GM21576 (cell line): ENCODE results near the gene NDUFA9.
A peak's percentile ranks its signal among the peaks of the same experiment; 100 is the strongest.

ENCODE experiments used
- ATAC-seq: cut with Tn5 transposase; IDR thresholded peaks from one replicate; pipeline ENCODE4 v1.9.1; 2021; ENCODE audit warnings: mild to moderate bottlenecking, moderate library complexity; ENCODE audit not compliant: unreplicated experiment

The NDUFA9 gene

DNA sequence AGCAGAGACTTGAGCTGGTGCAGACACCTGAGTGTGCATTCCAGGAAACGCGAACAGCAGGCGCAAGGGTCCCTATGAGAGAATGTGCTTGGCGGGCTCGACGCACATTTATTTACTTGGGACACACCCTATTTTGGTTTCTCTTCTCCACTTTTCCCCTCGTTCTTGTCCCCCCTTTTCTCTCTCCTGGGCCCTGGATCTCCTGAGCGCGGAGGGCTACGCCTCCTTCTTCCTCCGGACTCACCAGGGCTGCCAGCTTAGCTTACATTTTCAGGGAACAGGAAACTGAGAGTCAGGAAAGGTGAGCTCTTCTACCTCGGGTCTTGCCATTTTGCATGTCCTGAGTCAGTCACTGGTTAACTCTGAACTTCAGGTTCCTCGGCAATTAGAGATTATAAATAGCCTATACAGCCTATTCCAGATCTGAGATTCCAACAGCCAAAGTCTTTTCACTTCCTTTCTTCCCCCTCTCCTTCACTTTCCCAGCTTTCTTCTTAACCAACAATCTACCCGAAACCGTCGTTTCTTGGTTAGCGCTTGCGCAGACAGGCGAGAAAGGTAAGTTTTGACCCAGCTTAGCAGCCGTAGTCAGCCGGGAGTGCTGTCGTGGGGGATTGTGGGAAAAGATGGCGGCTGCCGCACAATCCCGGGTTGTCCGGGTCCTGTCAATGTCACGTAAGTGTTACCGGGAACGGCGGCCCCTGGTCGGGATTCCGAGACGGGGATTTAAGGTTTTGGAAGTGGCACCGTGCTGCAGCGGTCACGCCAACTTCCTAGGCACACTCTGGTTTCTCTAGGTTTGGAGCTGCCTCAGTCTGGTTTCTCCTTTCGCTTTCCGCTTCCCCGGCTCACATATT, at the start of gene NDUFA9, which contains the start of gene AKAP3:
Gene NDUFA9, plus strand, starts transcription at position 614 of the 857 bp plus-strand sequence. Its CDS starts 13 bp downstream, at position 627.
Gene AKAP3, minus strand, starts transcription at position 551 of the 857 bp plus-strand sequence. CDS start 10,855 bp downstream, outside the sequence.
- ATAC-seq, result peak; percentile 82

DNA sequence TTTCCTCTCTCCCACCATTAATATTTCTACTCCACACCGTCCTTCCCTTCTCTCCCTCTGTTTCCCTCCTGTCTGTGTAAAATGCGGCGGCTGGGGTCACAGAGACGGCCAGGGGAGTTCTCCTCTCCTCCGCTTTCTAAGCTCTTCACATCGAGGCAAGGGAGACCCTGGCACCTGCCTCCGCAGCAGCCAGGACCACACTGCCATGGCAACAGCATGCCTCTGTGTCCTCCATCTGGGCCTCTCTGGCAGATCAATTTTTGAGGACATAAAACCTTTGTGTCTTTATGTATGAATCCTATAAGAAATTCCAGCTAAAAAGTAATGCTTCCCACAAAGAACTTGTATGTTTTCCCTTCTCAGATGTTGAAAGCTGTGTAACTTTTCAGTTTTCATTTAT, 45.5 kb upstream of the NDUFA9 start:
- ATAC-seq, result no peak

DNA sequence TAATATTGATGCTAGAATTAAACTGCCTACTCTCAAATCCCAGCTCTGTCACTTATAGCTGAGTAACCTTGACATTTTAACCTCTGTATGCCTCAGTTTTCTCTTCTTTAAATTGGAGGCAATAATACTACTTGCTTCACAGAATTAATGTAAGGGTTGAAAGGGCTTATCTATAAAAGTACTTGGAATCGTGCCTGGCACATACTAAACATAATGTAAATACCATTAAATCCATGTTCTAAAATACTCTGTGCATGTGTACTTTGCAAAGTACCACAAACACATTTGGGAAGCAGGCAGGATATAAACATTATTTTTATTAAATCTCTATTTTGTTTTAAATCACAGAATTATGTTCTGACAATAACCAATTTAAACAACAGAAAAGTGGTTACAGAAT, 45.0 kb upstream of the NDUFA9 start:
- ATAC-seq, result no peak

DNA sequence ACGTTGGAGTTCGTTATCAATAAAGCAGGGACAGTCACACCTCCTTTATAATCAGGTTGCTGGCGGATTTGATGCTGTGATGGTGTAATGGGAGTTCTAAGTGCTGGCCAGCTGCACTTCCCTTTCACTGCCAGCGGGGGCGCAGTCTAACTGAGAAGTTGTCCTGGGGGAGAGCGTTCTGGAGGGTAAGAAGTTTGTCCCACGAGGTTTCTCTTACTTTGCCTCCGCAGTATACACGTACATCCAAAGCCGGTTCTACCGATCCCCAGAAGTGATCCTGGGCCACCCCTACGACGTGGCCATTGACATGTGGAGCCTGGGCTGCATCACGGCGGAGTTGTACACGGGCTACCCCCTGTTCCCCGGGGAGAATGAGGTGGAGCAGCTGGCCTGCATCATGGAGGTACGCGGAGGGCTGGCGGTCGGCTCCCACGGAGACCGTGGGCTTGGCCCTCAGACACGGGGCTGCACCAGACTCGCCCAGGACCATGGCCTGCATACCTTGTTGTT, 44.2 kb upstream of the NDUFA9 start:
- peak; percentile 91 for ATAC-seq

DNA sequence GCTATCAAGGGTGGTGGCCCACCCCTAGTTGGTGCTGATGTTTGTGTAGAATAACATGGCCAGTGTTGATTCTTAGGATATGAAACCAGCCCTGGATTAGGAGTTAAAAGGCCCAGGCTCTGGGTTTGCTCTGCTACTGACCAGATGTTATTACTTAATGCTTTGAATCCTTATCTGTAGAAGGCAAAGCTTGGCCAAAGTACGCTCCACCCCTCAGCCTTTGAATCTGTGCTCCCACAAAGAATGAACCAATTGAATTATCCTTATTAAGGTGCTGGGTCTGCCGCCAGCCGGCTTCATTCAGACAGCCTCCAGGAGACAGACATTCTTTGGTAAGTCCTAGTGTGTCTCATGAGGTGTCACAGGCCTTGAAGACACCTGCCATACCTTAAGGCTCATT, 41.9 kb upstream of the NDUFA9 start:
- no peak for ATAC-seq

DNA sequence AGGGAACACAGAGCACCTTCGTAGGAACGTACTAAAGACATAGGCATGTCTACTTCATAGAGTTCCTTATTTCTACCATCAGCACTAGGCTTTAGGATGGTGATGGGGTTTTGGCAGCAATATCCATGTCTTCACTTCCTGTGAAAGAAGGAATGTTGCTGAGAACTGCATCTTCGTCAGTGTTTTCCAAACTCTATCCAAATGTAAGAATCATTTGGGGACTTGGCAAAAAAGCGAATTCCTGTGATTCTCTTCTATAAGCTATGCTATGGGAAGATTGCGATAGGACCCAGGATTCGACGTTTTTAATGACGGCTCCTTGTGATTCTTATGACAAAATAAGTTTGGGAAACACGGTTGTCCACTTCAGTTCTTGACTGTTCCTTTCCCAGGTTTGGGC, 39.8 kb upstream of the NDUFA9 start:
- ATAC-seq, result no peak

DNA sequence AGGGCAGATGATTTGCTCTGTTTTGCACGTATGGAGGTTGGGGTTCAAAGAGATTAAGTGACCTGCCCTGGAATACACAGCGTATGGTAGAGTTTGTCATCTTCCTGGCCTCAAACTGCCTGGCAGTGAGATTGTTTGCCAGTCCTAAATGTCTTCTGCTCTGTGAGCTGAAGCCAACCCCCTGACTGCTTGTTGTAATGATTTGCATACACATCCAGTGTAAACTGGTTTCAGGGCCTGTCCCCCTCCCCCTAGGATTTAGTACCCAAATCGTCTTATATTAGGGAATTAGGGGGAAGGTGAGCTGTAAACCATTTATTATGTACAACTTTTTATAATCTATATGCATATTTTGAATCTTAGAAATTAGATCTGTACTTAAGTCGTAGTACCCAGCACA, 38.4 kb upstream of the NDUFA9 start:
- ATAC-seq, result no peak

DNA sequence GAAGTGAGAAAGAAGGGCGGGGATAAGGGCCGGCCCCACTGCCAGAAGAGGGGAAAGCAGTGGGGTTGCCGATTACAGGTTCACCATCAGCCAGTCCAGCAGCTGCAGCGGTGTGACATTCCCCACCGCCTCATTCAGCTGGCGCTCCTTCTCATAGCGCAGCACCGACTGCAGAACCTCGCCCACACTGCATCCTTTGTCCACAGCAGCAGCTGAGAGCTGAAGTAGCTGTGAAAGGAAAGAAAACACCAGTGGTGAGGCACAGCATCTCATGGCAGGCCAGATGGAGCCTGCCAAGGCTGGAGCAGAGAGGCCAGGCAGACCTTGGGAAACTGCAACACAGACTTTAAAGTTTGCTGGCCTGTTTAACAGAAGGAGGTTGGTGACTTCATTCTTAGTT, 33.2 kb upstream of the NDUFA9 start:
- ATAC-seq, result no peak

DNA sequence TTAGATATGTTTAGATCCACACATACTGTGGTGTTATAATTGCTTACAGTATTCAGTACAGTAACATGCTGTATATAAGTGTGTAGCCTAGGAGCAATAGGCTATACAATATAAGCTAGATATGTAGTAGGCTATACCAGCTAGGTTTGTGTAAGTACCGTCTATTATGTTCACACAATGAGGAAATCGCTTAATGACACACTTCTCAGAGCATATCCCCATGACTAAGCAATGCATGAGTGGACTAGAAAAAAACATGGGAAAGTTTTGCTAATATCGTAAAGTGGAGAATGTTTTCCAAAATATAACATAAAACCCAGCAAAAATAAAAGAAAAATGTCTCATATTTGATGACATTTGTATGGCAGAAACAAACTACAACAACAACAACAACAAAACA, 27.4 kb upstream of the NDUFA9 start:
- ATAC-seq, result no peak

DNA sequence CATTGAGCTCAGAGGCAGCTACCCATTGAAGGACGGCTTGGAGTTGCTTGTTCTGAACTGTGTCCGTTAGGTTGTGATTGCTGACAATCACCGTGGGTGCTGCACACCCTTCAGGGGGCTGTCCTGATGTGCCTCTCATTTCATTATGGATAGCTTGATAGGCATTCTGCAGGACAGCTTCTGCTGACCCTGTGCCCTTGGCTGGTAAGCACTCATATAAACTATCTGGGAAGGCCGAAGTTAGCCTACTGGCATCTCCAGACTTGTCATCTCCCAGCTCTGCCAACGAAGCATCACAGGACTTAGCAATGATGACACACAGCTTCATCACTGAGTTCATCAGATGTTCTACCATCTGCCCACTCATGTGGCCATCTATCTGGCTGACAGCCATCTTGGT, 22.4 kb upstream of the NDUFA9 start:
- no peak for ATAC-seq

DNA sequence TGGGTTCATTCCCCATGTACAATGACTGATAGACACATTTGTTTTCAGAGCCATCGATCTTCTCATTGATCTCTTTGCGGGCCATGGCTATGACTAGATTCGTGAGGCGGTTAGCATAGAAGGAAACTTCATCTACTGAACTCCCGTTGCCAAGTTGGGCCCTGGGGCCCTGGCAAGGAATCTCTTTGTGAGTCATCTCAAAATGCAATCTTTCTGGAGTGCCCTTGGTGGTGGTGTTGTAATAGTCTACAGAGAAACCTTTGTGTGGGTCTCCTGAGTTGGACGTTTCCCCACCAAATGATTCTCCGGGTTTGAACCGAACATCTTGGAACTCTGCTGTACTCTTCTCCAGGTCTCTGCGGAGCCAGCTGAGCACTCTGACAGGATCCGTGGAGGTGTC, 20.5 kb upstream of the NDUFA9 start:
- no peak for ATAC-seq

DNA sequence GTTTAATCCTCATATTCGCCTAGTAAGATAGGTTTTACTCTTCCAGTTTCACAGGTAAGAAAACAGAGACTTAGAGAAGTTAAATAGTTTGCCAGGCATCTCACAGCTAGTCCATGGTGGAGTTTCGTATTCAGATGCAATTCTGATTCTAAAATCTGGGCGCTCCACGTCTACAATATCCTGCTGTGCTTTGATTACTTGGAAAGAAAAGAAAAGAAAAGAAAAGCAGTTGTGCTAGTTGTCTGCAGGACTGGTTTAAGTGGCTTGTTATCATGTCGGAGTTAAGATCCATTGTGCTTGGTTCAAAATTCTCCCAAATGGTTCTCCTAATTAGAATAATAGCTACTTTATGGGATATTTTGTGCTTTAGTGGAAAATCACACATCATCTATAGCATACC, 18.7 kb upstream of the NDUFA9 start:
- no peak for ATAC-seq

DNA sequence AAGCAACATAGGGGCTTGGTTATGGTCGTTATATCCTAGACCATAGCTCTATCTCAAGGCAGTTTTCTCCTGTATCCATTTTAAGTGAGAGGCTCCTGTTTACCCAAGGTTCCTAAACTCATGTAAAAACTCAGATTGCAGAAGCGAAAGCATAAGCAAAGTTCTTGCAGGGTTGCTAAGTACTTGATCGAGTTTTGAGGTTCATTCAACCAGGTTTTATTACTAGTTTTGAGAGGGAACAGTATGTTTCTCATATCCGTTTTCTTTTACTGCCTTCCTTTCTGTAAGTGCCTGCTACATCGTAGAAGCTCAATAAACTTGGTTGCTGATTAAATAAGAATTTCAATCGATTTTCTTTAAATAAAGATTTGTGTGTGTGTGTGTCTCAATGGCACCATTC, 5.2 kb upstream of the NDUFA9 start:
- peak; percentile 62 for ATAC-seq

DNA sequence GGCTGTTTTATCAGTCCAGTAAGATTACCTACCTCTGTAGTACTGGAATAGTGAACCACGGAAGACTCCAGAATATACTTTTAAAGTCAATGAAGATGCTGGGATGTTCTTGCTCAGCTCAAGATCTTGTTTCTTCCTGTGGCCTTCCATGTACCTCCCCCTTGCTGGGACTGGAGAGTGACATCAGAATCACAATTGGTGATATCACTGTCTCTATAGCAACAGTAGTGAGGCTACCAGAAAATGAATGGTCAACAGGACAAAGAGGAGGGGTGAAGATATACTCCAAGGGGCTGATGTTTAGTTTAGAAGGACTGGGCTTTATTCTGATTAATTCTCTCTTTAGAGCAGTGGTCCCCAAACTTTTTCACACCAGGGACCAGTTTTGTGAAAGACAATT, 3.9 kb upstream of the NDUFA9 start:
- no peak for ATAC-seq

DNA sequence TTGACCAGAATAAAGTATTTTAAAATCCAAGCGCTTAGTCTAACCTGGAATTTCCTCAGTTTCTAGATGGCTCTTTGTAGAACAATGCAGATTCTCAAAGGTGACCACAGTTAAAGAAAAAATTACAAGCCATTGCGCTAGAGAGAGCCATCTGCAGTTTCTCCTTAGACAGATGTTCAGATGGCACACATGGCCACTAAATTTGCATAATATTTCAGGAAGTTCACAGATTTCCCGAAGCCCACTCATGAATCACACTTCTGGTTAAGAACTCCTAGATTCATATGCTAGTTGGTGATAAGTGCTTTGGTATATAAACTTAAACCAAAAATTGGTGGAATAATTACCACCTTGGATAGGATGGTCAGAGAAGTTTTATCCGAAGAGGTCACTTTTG, 812 bp upstream of the NDUFA9 start:
- peak; percentile 28 for ATAC-seq

DNA sequence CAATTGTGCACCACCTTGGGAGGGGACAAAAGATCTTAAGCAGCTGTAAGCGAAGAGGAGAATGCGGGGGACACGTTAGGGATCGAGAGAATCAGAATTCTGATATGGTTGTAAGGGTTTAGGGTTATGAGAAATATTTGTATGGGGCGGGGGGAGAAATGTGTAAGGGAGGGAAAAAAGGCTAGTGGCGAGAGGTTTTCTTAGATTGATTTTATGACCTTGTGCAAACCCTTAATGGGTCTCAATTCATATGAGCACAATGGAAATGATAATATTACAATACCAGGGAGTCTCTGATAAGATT, 396 bp downstream of the NDUFA9 start:
- no peak for ATAC-seq

DNA sequence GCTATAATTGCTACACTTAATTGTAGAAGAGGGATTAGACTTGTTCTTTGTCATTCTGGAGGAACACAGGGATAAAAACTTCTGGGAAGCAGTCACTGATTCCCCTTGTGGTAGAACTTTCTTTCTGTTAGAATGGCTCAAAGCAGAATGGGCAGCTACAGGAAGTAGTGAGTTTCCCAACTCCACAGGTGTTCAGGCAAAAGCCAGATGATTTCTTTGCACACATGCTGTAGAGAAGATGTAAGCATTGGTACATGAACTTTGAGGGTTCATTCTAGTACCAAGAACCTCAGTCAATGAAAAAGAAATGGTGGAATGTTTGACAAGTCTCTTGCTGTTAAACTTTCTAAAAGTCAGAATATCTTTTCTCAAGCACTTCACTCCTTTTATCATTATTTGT, 4.3 kb downstream of the NDUFA9 start:
- no peak for ATAC-seq

DNA sequence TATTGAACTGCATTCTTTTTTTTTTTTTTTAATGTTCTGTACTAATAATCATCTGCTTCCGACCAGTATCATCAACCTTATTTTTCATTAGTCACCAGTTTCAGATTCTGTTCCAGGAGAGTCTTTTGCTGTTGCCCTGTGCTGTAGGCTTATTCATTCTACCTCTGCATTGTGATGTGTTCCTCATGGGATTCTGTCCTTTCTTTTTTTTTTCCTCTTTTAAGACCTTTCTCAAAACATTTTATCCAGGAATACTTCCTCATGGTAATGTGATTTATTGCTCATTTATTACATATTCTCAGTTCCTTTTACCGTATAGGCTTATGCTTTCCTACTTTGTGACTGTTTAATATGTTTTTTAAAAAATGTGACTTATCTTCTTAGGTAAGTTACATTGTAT, 4.8 kb downstream of the NDUFA9 start:
- ATAC-seq, result no peak

DNA sequence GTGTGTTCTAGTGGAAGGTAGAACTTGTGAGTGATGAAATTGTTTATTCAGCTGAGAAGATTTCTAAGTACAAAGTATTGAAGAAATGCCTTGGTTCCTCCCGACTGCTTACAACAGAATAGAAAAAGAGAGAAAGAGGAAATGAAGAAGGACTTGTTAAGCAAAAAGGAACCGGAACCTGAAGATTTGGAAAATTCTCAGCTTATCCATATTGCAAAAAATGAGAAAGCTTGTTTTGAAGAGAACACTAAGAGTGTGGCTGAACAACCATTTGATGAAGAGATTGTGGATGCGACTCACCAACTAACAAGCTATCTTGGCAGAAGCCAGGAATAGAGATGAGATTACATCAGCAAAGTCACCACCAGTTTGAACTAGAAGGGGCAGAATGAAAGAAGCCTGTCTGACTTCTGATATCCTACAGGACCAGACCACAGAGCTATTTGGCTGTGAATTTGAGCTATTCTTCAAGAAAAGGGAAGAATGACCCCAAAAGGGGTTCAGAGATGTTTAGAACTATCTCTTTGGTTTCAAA, 15.1 kb downstream of the NDUFA9 start:
- no peak for ATAC-seq

DNA sequence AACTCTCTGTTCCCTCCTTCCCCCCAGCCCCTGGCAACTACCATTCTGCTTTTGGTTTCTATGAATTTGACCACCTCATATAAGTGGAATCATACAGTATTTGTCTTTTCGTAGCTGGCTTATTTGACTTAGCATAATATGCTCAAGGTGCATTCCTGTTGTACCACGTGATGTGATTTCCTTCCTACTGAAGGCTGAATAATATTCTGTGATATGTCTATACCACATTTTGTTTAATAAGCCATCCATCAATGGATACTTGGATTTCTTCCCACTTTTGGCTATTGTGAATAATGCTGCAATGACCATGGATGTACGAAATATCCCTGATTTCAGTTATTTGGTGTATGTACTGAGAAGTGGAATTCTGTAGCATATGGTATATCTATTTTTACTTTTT, 16.3 kb downstream of the NDUFA9 start:
- ATAC-seq, result no peak

DNA sequence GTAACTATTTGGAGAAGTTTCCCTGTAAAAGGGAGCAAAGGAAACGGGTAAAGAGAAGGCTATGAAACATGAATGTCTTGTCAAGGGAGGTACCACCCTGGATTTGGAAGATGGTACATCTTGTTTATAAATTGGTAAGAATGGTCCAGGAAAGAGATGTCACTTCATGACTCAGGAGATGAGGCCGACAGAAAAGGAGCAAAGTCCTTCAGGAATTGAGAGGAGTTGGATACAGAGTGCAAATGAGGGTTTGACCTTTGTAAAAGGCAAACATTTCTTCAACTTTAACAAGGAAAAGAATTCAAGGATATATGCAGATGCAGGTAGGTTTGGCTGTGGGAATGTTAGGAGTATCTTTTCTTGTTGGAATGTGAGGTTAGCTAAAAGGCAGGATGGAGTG, 30.8 kb downstream of the NDUFA9 start:
- ATAC-seq, result no peak

DNA sequence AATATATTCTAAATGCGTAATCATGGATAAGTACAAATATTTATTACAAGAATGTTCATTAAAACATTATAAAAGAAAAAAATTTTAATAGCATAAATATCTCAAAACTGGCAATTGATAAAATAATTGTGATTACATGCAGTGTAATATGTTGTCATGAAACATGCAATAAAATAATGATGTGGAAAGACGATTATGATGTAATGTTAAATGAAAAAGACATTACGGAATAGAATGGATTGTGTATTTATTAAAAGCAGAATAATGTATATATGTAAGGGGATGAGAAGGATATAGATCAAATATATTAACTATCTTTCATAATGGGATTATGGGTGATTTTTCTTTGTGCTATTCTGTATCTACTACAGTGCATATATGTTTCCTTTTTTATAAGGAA, 32.8 kb downstream of the NDUFA9 start:
- ATAC-seq, result no peak

DNA sequence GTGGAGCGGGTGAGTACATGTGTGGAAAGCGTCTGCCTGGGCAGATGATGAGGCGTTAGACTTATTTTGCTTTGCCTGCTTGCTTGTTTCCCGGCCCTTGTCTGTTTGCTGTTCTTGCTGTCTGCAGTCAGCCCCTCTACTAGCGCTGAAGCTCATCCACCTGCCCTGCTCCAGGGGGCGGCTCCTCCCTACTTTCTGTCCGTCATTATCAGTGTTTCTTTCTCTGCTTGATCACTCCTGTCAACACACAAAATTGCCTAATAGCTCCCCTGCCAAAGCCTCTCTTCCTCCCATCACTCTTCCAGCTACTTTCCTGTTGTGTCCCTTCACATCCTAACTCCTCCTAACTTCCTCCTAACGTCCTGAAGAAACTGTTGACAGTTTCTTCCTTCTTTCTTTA, 36.4 kb downstream of the NDUFA9 start:
- ATAC-seq, result no peak
